K562 (cell line): ENCODE measurements around the gene CELF6. TPM values are rescaled to one million over a fixed set of nuclear protein-coding genes. Genes with fewer than 3 reads are reported as not detected.

Experiments used
- E2F8 ChIP-seq: fragments of 450-650 bp; IDR thresholded peaks from 2 replicates; pipeline ENCODE4 v1.7.1; 2018; ENCODE audit warnings: mild to moderate bottlenecking, low read depth; ENCODE audit not compliant: partially characterized antibody
- FOXK2 ChIP-seq, 2 experiments: fragments of 450-650 bp; IDR thresholded peaks in 1 of 2; conservative IDR thresholded peaks in 1 of 2; 2 replicates each; pipeline ENCODE4 v1.6.1; 2016; ENCODE audit warnings: low read depth in 2 of 2, mild to moderate bottlenecking in 1 of 2
- NFIC ChIP-seq: fragments of 450-650 bp; IDR thresholded peaks from 2 replicates; pipeline ENCODE4 v1.6.1; 2017; ENCODE audit warnings: mild to moderate bottlenecking, inconsistent platforms
- POLR3G ChIP-seq: IDR thresholded peaks from 2 replicates; pipeline ENCODE4 v1.6.1; 2011; ENCODE audit not compliant: insufficient read length, insufficient replicate concordance; ENCODE audit errors: extremely low read depth
- USF1 ChIP-seq: sonication (generic); formaldehyde crosslinking; IDR thresholded peaks from 2 replicates; pipeline ENCODE4 v1.9.0; 2022; ENCODE audit warnings: mild to moderate bottlenecking, missing genetic modification reagents
- ZBTB40 ChIP-seq, 2 experiments: fragments of 450-650 bp in 1 of 2; sonication (generic) in 1 of 2; formaldehyde crosslinking in 1 of 2; IDR thresholded peaks; 2 replicates each; pipeline versions ENCODE4 v1.7.1 to v1.9.0; 2016 to 2022; ENCODE audit warnings: inconsistent platforms in 1 of 2, mild to moderate bottlenecking in 1 of 2, missing genetic modification reagents in 1 of 2
- ZNF143 ChIP-seq: sonication (generic); formaldehyde crosslinking; IDR thresholded peaks from 2 replicates; pipeline ENCODE4 v1.9.0; 2022; ENCODE audit warnings: mild to moderate bottlenecking, missing genetic modification reagents
- ZNF280A ChIP-seq: fragments of 450-650 bp; IDR thresholded peaks from 2 replicates; pipeline ENCODE4 v1.6.1; 2018; ENCODE audit warnings: mild to moderate bottlenecking, low read depth; ENCODE audit not compliant: partially characterized antibody
- ZNF316 ChIP-seq: fragments of 450-650 bp; IDR thresholded peaks from 2 replicates; pipeline ENCODE4 v1.6.1; 2016
- ZNF77 ChIP-seq: fragments of 250-450 bp; sonication (Bioruptor Pico); IDR thresholded peaks from 2 replicates; pipeline ENCODE4 v1.5.0; 2020
- polyA plus RNA-seq, 8 experiments: library from polyadenylated mRNA; depleted of rRNA in 4 of 8; stranded (reverse) in 5 of 8; unstranded in 3 of 8; fragments of >200 nt; fragmentation: Nextera tagmentation in 2 of 8; fragmentation: Illumina TruSeq in 1 of 8; extraction: Ambion mirVana in 2 of 8; extraction: Trizol in 1 of 8; gene quantifications; 2 replicates each; pipeline versions ENCODE4 v1.2.1 to v1.2.3, GENCODE V29; 2011 to 2014; ENCODE audit warnings: inconsistent platforms in 1 of 8, missing spikeins in 1 of 8
- total RNA-seq, 7 experiments: library from RNA; depleted of rRNA in 6 of 7; stranded (reverse); fragments of >200 nt in 6 of 7; fragmentation: Illumina TruSeq in 2 of 7; extraction: Trizol in 2 of 7; gene quantifications; 2 replicates each; pipeline versions ENCODE4 v1.2.1 to v1.2.3, GENCODE V29; 2011 to 2021; ENCODE audit warnings: low replicate concordance in 1 of 7

The CELF6 gene
- total and polyA plus RNA-seq, 9 of the 15 experiments (the other 6 are each of a cell fraction or from before 2014, with no cell fraction given): 0.01 to 0.11 TPM; not detected in 7

GRCh38 chr15:72319360-72319984 is 485 bp downstream of the CELF6 start (continued):
- TF ChIP-seq E2F8: no peak
- no peak for TF ChIP-seq ZNF280A
- TF ChIP-seq ZNF316: no peak
- TF ChIP-seq NFIC: no peak
- no peak for TF ChIP-seq ZBTB40 (IDR thresholded peaks at IDR 0.05)
- no peak for TF ChIP-seq ZBTB40 (CRISPR knock-in tag; IDR thresholded peaks at IDR 0.05)
- no peak; the same call in 1 of the 2 replicates for TF ChIP-seq ZNF143 (CRISPR knock-in tag)
- TF ChIP-seq USF1 (CRISPR knock-in tag): no peak
- no peak for TF ChIP-seq FOXK2 (conservative IDR thresholded peaks at IDR 0.05 in 1 of 2, IDR thresholded peaks at IDR 0.05 in 1 of 2; ENCODE audit: low read depth in 2 of 2)
- TF ChIP-seq ZNF77 (CRISPR knock-in tag): no peak
- TF ChIP-seq POLR3G: no peak
